ENCODE data around the gene RPS8. TPM values are rescaled to one million over a fixed set of nuclear protein-coding genes. Genes with fewer than 3 reads are reported as not detected.
"Not testable (repeated sequence)": the region's sequence is repeated elsewhere in the genome, so short reads cannot be mapped to it uniquely, and the experiment has no call there.

Gene RPS8
- total RNA-seq, 1 experiment from 2014 or later: 1,326 TPM

- peak; percentile 16 for DNase-seq (ENCODE audit: low spot score)
Observed at GRCh38 chr1:44802306-44803061, 27.1 kb downstream of the RPS8 start.

GRCh38 chr1:44803062-44803311 lies 27.6 kb downstream of the RPS8 start:
- no peak for DNase-seq (ENCODE audit: low spot score)

GRCh38 chr1:44803312-44804095 lies 28.2 kb downstream of the RPS8 start:
- DNase-seq (ENCODE audit: low spot score): peak; percentile 9

GRCh38 chr1:44805311-44806024 lies 30.1 kb downstream of the RPS8 start:
- DNase-seq (ENCODE audit: low spot score): peak; percentile 29

GRCh38 chr1:44806025-44806703 lies 30.8 kb downstream of the RPS8 start:
- DNase-seq (ENCODE audit: low spot score): no peak

GRCh38 chr1:44806704-44807363 lies 31.5 kb downstream of the RPS8 start, which contains the start of gene DYNLT4:
Gene DYNLT4, minus strand, starts transcription at chr1:44807351. Its CDS starts 683 bp downstream, at chr1:44806668.
- DNase-seq (ENCODE audit: low spot score): no peak

- DNase-seq (ENCODE audit: low spot score): peak; percentile 99
Observed at GRCh38 chr1:44807364-44808062, 32.2 kb downstream of the RPS8 start.

GRCh38 chr1:44808063-44808937 lies 33.0 kb downstream of the RPS8 start, which contains the start of gene BTBD19:
Gene BTBD19, plus strand, starts transcription at chr1:44808523. Its CDS starts 298 bp downstream, at chr1:44808821.
- peak; percentile 61 for DNase-seq (ENCODE audit: low spot score)

GRCh38 chr1:44808938-44809917 lies 33.9 kb downstream of the RPS8 start:
- peak; percentile 80 for DNase-seq (ENCODE audit: low spot score)

GRCh38 chr1:44810101-44810761 lies 34.9 kb downstream of the RPS8 start:
- peak; percentile 25 for DNase-seq (ENCODE audit: low spot score)

GRCh38 chr1:44810762-44811105 lies 35.4 kb downstream of the RPS8 start:
- DNase-seq (ENCODE audit: low spot score): not testable (repeated sequence)

- DNase-seq (ENCODE audit: low spot score): no peak
Observed at GRCh38 chr1:44811234-44811633, 35.9 kb downstream of the RPS8 start.

- DNase-seq (ENCODE audit: low spot score): no peak
Observed at GRCh38 chr1:44812822-44813543, 37.6 kb downstream of the RPS8 start.

GRCh38 chr1:44815926-44816325 lies 40.6 kb downstream of the RPS8 start:
- not testable (repeated sequence) for DNase-seq (ENCODE audit: low spot score)

- no peak for DNase-seq (ENCODE audit: low spot score)
Observed at GRCh38 chr1:44817307-44817706, 42.0 kb downstream of the RPS8 start.

- no peak for DNase-seq (ENCODE audit: low spot score)
Observed at GRCh38 chr1:44817771-44818495, 42.6 kb downstream of the RPS8 start.

Measured in HT-29 (cell line).